ENCODE results near the gene S100A11. TPM values are rescaled to one million over a fixed set of nuclear protein-coding genes. Genes with fewer than 3 reads are reported as not detected.

S100A11 gene
- total RNA-seq (2022; extraction: Qiagen RNA extraction): 1,798 to 1,960 TPM (median 1,929 TPM) in 5 replicates

GRCh38 chr1:152036267-152037216, at the start of gene S100A11:
Gene S100A11 (minus strand): TSS chr1:152037004. CDS start chr1:152036915, 89 bp downstream.

GRCh38 chr1:151993734-151994496, 42.9 kb downstream of the S100A11 start, which contains the start of gene S100A10:
Gene S100A10 (minus strand): TSS chr1:151993859. CDS start chr1:151986230, 7,629 bp downstream.

Other genes with a start within 250 kb of the S100A11 start
- gene TDRKH, start 246.5 kb downstream of the S100A11 start, total RNA-seq (2022; extraction: Qiagen RNA extraction): 5.0 to 5.4 TPM (median 5.1 TPM) in 5 replicates
- gene LINGO4, start 231.6 kb downstream of the S100A11 start, total RNA-seq (2022; extraction: Qiagen RNA extraction): not detected in 5 replicates
- gene RORC, start 205.2 kb downstream of the S100A11 start, total RNA-seq (2022; extraction: Qiagen RNA extraction): 0.04 to 0.05 TPM in 2 of 5 replicates, not detected in the others
- not detected in 5 replicates for gene C2CD4D, start 197.2 kb downstream of the S100A11 start, total RNA-seq (2022; extraction: Qiagen RNA extraction)
- not detected in 5 replicates for gene THEM5, start 183.3 kb downstream of the S100A11 start, total RNA-seq (2022; extraction: Qiagen RNA extraction)
- 13.0 to 14.1 TPM (median 13.9 TPM) in 5 replicates for gene THEM4, start 127.5 kb downstream of the S100A11 start, total RNA-seq (2022; extraction: Qiagen RNA extraction)
- 2,101 to 2,395 TPM (median 2,281 TPM) in 5 replicates for gene S100A10, start 43.1 kb downstream of the S100A11 start, total RNA-seq (2022; extraction: Qiagen RNA extraction)
- not detected in 5 replicates for gene TCHHL1, start 52.1 kb upstream of the S100A11 start, total RNA-seq (2022; extraction: Qiagen RNA extraction)
- gene TCHH, start 78.4 kb upstream of the S100A11 start, total RNA-seq (2022; extraction: Qiagen RNA extraction): 0.27 to 0.31 TPM (median 0.28 TPM) in 5 replicates
- gene RPTN, start 122.2 kb upstream of the S100A11 start, total RNA-seq (2022; extraction: Qiagen RNA extraction): not detected in 5 replicates
- gene HRNR, start 187.2 kb upstream of the S100A11 start, total RNA-seq (2022; extraction: Qiagen RNA extraction): not detected in 5 replicates